Measurements from ENCODE around the gene NXN.
"Not testable (repeated sequence)": the region's sequence is repeated elsewhere in the genome, so short reads cannot be mapped to it uniquely, and the experiment has no call there.

NXN gene

GRCh38 chr17:752002-752619, 227.5 kb downstream of the NXN start, which contains the start of gene GEMIN4:
TSS of gene GEMIN4 (minus strand) at chr17:752264. CDS start at chr17:752142, 122 bp downstream.
- Mint-ChIP-seq H3K27me3 (no peaks in the 10 kb centered on the region), H3K27ac (peak within 1 kb of the TSS; percentile 100), H3K9me3 (peaks cover 0 to 5% of the 10 kb centered on the region in 2 donors), H3K36me3 (peaks cover 17 to 60% of the 10 kb centered on the region in 2 donors), H3K4me3 (peak within 1 kb of the TSS; percentile 91 to 95), H3K4me1 (peaks cover 31 to 45% of the 10 kb centered on the region in 2 donors)
- DNase-seq, result peak; percentile 96
- ATAC-seq (replicated peaks), result peak; percentile 86 to 89

GRCh38 chr17:751269-752001, 228.1 kb downstream of the NXN start:
- no peaks in the 10 kb centered on the region for H3K27me3 Mint-ChIP-seq
- H3K4me1 Mint-ChIP-seq, result peaks cover 31 to 45% of the 10 kb centered on the region in 2 donors
- peak overlapping the region; percentile 91 to 95 for H3K4me3 Mint-ChIP-seq
- peaks cover 23 to 59% of the 10 kb centered on the region in 2 donors for H3K36me3 Mint-ChIP-seq
- peak; percentile 57 for ATAC-seq (replicated peaks)
- no peak for DNase-seq
- peaks cover 0 to 5% of the 10 kb centered on the region in 2 donors for H3K9me3 Mint-ChIP-seq
- H3K27ac Mint-ChIP-seq, result peak overlapping the region; percentile 100

- Mint-ChIP-seq H3K36me3 (peaks cover 22 to 53% of the 10 kb centered on the region in 2 donors), H3K9me3 (peaks cover 0 to 5% of the 10 kb centered on the region in 2 donors), H3K27me3 (no peaks in the 10 kb centered on the region), H3K4me1 (peaks cover 34 to 45% of the 10 kb centered on the region in 2 donors), H3K27ac (peak overlapping the region; percentile 100), H3K4me3 (peak overlapping the region; percentile 91 to 95)
- no peak for ATAC-seq (replicated peaks)
- DNase-seq, result no peak
These were observed 229.0 kb downstream of the NXN start for GRCh38 chr17:750431-751037.

- ATAC-seq (replicated peaks); DNase-seq; H3K27ac Mint-ChIP-seq; H3K9me3 Mint-ChIP-seq; H3K27me3 Mint-ChIP-seq: not testable (repeated sequence)
- Mint-ChIP-seq H3K4me3 (peak overlapping the region; percentile 23 to 44), H3K4me1 (peaks cover 34 to 45% of the 10 kb centered on the region in 2 donors), H3K36me3 (peaks cover 30 to 56% of the 10 kb centered on the region in 2 donors)
These were observed 230.2 kb downstream of the NXN start for GRCh38 chr17:749359-749758.
